ENCODE results near the gene SLC39A9.

- TF ChIP-seq POLR2A (IDR thresholded peaks at IDR 0.05) (no peak), CTCF (IDR thresholded peaks at IDR 0.05) (no peak)
Observed at GRCh38 chr14:69458350-69458749, 59.9 kb downstream of the SLC39A9 start.
